NCI-H2196 (cell line): Measurements from ENCODE around the gene GUCY2F.

Experiments used
- DNase-seq: peaks from one replicate; lab custom pipeline; 2025; ENCODE audit not compliant: unreplicated experiment; lab: John Stamatoyannopoulos, UW

Gene GUCY2F

GRCh38 chrX:109344678-109345077, 137.2 kb downstream of the GUCY2F start:
- no peak for DNase-seq

GRCh38 chrX:109344101-109344500, 137.8 kb downstream of the GUCY2F start:
- no peak for DNase-seq

GRCh38 chrX:109343671-109344070, 138.2 kb downstream of the GUCY2F start:
- DNase-seq, result no peak

GRCh38 chrX:109336141-109336540, 145.7 kb downstream of the GUCY2F start:
- DNase-seq, result no peak

GRCh38 chrX:109327251-109327650, 154.6 kb downstream of the GUCY2F start:
- DNase-seq, result no peak
